Measurements from ENCODE around the gene YIPF2. TPM values are rescaled to one million over a fixed set of nuclear protein-coding genes. Genes with fewer than 3 reads are reported as not detected.

Gene YIPF2
- polyA plus RNA-seq, 1 of the 3 experiments (the other 2 are of a cell fraction) = 61.3 TPM

DNA sequence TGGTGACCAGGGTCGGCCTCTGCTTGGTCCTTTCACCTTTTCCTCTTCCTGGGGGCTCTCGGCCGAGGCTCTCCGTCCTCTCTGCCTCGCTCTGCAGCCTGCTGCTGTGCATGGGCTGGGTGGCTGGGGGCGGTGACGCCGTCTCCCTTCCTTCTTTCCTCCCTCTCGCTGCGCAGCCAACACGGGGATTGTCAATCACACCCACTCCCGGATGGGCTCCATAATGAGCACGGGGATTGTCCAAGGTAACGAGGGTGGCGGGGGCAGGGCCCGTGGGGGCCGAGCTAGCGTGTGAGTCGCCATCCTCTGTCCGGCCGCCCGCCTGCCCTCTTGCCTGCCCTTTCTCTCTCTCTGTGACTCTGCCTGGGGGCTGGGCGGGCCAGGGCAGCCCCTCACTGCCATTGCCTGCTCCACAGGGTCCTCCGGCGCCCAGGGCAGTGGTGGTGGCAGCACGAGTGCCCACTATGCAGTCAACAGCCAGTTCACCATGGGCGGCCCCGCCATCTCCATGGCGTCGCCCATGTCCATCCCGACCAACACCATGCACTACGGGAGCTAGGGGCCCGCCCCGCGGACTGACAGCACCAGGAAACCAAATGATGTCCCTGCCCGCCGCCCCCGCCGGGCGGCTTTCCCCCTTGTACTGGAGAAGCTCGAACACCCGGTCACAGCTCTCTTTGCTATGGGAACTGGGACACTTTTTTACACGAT lies 7.1 kb downstream of the YIPF2 start:
- Histone ChIP-seq H2AFZ (ENCODE audit: low read depth) (no peak overlapping the region), H3K9ac (no peak overlapping the region), H3K9me2 (no peaks in the 10 kb centered on the region), H3K4me2 (no peak overlapping the region), H4K20me1 (ENCODE audit: insufficient read depth) (no peaks in the 10 kb centered on the region), H3K79me2 (ENCODE audit: insufficient read depth) (peaks cover 1% of the 10 kb centered on the region; the same call in 1 of the 2 replicates), H3K36me3 (replicated peaks in 1 of 2; ENCODE audit: control insufficient read depth in 1 of 2, insufficient read depth in 2 of 2, low read length in 1 of 2) (peaks cover 10 to 49% of the 10 kb centered on the region in 2 experiments), H3K4me3 (ENCODE audit: low read depth in 2 of 2, low read length in 1 of 2) (no peak overlapping the region), H3K9me3 (no peaks in the 10 kb centered on the region), H3K27me3 (ENCODE audit: insufficient read depth) (no peaks in the 10 kb centered on the region), H3K27ac (ENCODE audit: low read depth in 2 of 2, low read length in 1 of 2) (no peak overlapping the region), H3F3A (replicated peaks; ENCODE audit: insufficient read depth) (peaks cover 19% of the 10 kb centered on the region), H3K4me1 (ENCODE audit: control insufficient read depth in 1 of 2, insufficient read depth in 2 of 2, low read depth in 1 of 2, low read length in 1 of 2) (no peaks in the 10 kb centered on the region)
- TF ChIP-seq JUND (IDR thresholded peaks at IDR 0.05) (no peak), NFIC (IDR thresholded peaks at IDR 0.05; ENCODE audit: borderline replicate concordance) (no peak), FOSL2 (IDR thresholded peaks at IDR 0.05; ENCODE audit: borderline replicate concordance, low read depth) (no peak), RXRA (IDR thresholded peaks at IDR 0.05; ENCODE audit: borderline replicate concordance, low read depth) (no peak), CHD2 (IDR thresholded peaks at IDR 0.05; ENCODE audit: low read length, partially characterized antibody) (no peak), GATA2 (CRISPR knock-in tag; IDR thresholded peaks at IDR 0.05) (no peak)
- ChIA-PET CTCF (interaction anchor here (1.4 kb wide), 1 partner anchor 21 kb away, joined by 3 read pairs; no protein-coding TSS in a partner anchor), POLR2A (no interaction called here)
- 95% methylated on average over 23 of the region's 43 CpGs for WGBS (ENCODE audit: low lambda C conversion rate)
- no peak for DNase-seq

GRCh38 chr19:10920781-10921180 lies 7.7 kb downstream of the YIPF2 start:
- no peak for DNase-seq
- Histone ChIP-seq H3K4me1 (ENCODE audit: control insufficient read depth in 1 of 2, insufficient read depth in 2 of 2, low read depth in 1 of 2, low read length in 1 of 2) (peaks cover 0 to 4% of the 10 kb centered on the region in 2 experiments; a peak in 1 of 4 replicates), H3K9ac (no peak overlapping the region), H4K20me1 (ENCODE audit: insufficient read depth) (no peaks in the 10 kb centered on the region), H2AFZ (ENCODE audit: low read depth) (no peak overlapping the region), H3K79me2 (ENCODE audit: insufficient read depth) (no peaks in the 10 kb centered on the region), H3K27me3 (ENCODE audit: insufficient read depth) (no peaks in the 10 kb centered on the region), H3K9me3 (no peaks in the 10 kb centered on the region), H3K4me3 (ENCODE audit: low read depth in 2 of 2, low read length in 1 of 2) (no peak overlapping the region), H3K27ac (ENCODE audit: low read depth in 2 of 2, low read length in 1 of 2) (no peak overlapping the region), H3K36me3 (replicated peaks in 1 of 2; ENCODE audit: control insufficient read depth in 1 of 2, insufficient read depth in 2 of 2, low read length in 1 of 2) (peaks cover 10 to 49% of the 10 kb centered on the region in 2 experiments), H3K4me2 (no peak overlapping the region), H3K9me2 (no peaks in the 10 kb centered on the region), H3F3A (replicated peaks; ENCODE audit: insufficient read depth) (peaks cover 19% of the 10 kb centered on the region)
- CTCF ChIA-PET = no interaction called here
- whole genome bisulfite sequencing (ENCODE audit: low lambda C conversion rate) = no CpG with 5 or more reads among the region's 16 CpGs
- POLR2A ChIA-PET = no interaction called here
- TF ChIP-seq MXI1 (IDR thresholded peaks at IDR 0.05; ENCODE audit: low read depth, low read length) = no peak
- no peak for TF ChIP-seq GATA2 (CRISPR knock-in tag; IDR thresholded peaks at IDR 0.05)
- TF ChIP-seq ELF1 (IDR thresholded peaks at IDR 0.05) = no peak
- no peak for TF ChIP-seq TAF1 (IDR thresholded peaks at IDR 0.05; ENCODE audit: borderline replicate concordance, low read depth, low read length)
- TF ChIP-seq NFIC (IDR thresholded peaks at IDR 0.05; ENCODE audit: borderline replicate concordance) = no peak
- no peak for TF ChIP-seq CHD2 (IDR thresholded peaks at IDR 0.05; ENCODE audit: low read length, partially characterized antibody)
- no peak for TF ChIP-seq EP300 (IDR thresholded peaks at IDR 0.05; ENCODE audit: borderline replicate concordance in 1 of 2, low read depth in 1 of 2, low read length in 1 of 2)
- TF ChIP-seq FOXJ3 (CRISPR knock-in tag; IDR thresholded peaks at IDR 0.05) = no peak
- no peak for TF ChIP-seq FOSL2 (IDR thresholded peaks at IDR 0.05; ENCODE audit: borderline replicate concordance, low read depth)
- TF ChIP-seq RFX5 (IDR thresholded peaks at IDR 0.05; ENCODE audit: low read length) = no peak
